ENCODE data around the gene INPP5E.

INPP5E gene

GRCh38 chr9:136473354-136473721 is 33.7 kb upstream of the INPP5E start:
- no peak for DNase-seq

DNA sequence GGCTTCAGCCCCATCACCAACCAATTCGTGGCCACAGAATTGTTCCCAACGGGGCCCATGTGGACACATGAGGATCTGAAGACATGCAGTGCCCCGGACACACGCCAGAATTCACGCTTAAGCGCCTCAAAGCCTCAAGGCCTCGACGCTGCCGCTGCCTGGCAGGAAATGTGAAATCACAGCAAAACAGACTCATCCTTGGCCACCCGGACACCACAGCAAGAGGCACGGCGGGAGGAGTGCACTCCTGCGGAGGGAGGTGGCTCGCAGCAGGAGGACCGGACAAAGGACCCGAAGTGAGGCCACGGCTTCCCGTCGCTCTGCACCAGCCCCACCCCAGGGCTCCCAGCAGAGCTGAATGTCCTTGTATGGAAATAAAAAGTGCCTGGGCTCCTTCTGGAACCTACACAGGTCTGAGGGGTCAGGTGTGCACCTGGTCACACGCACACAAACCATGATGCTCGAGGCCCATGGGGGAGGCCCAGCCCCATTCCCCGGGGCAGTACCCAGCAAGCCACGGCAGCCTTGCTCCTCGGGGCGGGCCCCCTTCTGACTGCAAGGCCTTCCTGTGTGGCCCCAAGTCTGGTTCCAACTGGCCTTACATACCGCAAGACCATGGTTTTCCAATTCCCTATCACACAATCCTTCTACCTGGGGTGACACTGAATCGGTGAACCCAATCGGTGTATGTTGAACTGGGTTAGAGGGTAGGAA is 33.2 kb upstream of the INPP5E start:
- DNase-seq: no peak

- no peak for DNase-seq
Observed at GRCh38 chr9:136471802-136472487, 32.3 kb upstream of the INPP5E start.

- DNase-seq: no peak
Observed at GRCh38 chr9:136470792-136471469, 31.3 kb upstream of the INPP5E start.

DNA sequence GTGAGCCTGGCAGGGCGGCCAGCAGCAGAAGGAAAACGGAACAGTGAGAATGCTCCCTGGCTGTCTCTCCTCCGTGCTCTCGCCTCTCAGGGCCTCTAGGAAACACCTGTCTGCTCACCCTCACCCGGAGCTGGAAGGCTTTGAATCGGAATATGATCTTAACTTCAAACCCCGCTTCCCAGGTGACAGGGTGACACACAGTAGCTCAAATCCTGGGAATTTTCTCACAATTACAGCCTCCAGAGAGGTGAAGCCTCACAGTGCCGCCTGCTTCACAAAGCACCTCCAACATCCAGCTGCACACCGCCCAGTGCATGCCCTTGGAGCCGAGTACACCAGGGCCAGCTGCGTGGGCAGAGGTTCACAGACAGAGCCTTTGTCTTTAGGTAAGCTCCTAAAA is 30.7 kb upstream of the INPP5E start:
- DNase-seq: no peak

GRCh38 chr9:136467766-136468165 is 28.1 kb upstream of the INPP5E start:
- no peak for DNase-seq

GRCh38 chr9:136466155-136466541 is 26.5 kb upstream of the INPP5E start:
- no peak for DNase-seq

DNA sequence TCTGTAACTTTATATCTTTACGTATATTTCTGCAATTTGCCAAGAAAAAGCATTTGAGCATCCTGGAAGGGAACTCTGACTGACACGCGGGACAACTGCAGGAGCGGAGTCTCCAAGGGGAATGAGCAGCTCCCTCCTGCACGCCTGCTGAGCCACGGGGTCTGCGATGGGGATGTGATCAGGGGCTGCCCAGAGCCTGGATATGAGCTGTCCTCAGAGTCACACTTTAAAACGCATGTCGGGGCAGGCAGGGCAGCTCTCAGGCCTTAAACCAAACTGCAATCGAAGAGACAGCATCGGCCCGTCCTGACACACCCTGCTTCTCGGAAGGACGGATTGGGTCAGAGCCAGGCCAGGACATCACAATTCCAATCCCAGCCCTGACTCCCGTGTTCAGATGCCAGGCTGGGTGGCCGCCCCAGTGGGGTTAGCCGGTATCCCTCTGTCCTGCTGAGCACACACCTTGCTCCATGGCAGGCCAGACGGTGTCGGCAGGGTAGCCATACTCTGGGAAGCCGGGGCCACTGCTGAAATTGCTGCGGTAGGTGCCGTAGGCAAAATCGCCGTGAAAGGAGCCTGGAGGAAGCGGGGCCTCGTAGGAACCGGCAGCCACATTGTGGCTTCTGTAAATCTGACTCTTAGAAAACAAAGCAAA is 26.0 kb upstream of the INPP5E start:
- DNase-seq: no peak

- no peak for DNase-seq
Observed at GRCh38 chr9:136464241-136464640, 24.6 kb upstream of the INPP5E start.

DNA sequence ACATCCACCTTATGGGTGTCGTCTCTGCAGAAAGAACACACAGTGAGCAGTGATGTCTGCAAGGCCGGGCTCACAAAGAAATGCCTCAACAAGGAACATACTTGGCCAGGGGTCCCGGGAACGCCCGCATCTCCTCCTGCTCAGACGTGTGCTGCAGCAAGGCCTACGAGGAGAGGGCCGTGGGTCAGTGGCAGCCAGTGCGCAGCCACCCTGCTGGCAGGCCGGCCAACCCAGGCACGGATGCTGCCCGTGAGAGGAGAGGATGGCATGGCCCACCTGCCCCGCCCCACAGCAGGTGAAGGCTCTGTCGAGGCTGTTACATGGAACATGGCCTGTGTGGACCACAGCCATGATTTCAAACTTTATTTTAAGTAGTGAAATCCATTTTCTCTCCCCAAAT is 23.9 kb upstream of the INPP5E start:
- no peak for DNase-seq

- no peak for DNase-seq
Observed at GRCh38 chr9:136462664-136463063, 23.0 kb upstream of the INPP5E start.

DNA sequence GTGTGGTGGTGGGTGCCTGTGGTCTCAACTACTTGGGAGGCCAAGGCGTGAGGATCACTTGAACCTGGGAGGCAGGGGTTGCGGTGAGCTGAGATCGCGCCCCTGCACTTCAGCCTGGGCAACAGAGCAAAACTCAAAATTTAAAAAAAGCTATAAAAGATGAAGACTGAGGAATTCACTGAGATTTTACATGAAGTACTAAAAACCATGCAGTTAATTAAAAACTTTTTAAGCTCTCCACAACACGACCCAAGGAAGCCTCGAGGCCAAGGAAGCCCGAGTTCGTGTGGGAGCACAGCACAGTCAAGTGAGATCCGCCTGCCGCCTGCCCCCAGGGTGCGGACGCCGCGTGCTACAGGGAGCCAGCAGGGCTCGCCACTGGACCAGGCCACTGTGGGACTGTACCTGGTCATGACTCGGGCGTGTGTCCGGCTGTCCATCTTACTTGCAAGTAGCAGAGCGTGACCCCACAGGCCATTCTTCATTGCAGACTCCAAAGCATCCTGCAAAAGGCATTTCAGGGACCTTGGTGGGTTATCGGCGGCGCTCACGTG is 21.2 kb upstream of the INPP5E start:
- no peak for DNase-seq

GRCh38 chr9:136459425-136459824 is 19.8 kb upstream of the INPP5E start:
- no peak for DNase-seq

DNA sequence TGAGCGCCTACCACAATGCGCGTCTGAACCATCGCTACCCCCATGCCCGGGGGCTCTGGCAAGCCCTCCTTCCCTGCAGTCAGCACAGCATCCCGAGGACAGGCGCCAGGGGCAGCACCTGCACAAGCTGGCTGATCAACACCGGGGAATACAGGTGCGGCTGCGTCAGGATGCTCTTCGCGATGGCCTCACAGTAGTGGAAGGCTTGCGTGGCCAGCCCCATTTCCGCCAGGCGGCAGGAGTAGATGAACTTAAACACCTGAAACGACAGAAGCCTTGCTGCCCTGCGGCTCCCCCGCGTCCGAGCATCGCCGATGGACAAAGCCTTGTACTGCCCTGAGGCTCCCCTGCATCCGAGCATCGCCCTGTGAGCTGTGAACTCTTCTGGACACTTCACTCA is 17.7 kb upstream of the INPP5E start:
- no peak for DNase-seq

DNA sequence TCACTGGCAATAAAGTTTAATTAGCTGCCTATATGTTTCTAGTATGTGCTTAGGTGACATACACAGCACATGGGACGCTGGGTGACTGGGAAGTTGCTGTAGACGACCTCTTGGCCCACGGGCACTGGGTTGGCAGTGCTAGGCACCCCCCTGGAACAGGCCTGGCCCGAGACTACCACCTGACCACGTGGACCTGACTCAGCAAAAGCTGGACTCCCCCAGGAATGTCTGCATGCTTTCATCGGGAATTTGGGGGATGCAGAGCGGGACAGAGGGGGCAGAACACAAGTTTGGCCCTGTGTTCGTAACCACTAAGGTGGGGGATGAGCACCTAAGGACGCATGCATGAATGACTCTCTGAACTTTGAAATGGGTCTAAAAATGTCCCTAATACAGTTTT is 16.6 kb upstream of the INPP5E start:
- no peak for DNase-seq

DNA sequence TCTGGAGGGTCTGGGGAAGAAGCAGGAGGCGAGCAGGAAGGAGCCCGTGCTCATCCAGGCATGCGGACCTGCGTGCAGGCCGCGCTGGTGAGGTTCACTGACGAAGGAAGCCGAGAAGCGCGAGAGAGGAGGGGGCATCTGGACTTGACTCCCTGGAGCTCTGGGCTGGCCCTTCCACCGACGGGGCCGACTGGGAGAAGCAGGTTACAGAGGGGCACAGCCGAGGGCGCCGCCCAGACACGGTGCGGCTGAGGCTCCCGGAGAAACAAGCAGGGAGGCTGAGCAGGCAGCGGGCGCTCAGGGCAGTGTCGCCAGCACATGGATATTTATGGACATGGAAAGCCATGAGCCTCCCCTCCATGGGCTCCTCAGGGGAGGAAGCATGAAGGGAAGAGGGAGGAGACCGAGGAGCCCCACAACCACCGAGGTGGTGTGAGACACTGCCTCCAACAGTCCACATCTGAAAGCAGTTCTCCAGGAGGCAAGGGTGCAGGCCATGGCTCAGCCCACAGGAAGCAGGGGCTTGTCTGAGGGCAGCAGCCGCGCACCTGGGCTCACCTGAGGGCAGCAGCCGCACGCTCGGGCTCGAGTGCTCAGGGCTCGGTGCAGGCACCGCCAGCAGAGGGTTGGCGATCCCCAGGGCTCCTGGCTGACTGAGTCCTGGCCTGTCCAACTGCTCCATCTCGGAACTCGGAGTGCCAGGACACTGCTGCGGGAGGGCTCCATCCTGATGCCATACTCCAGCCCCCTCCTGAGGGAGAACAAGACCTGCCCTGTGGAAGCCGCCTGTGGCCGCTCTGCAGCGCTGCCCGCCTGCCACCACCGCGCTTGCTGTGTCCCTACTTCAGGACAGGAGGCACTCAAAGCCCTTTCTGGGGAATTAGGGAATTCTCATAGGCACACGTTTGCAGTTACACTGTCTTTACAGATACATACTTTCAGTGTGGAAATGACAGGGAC is 15.7 kb upstream of the INPP5E start:
- no peak for DNase-seq

GRCh38 chr9:136454026-136454796 is 14.6 kb upstream of the INPP5E start:
- no peak for DNase-seq

- DNase-seq: no peak
Observed at GRCh38 chr9:136453326-136453725, 13.7 kb upstream of the INPP5E start.

DNA sequence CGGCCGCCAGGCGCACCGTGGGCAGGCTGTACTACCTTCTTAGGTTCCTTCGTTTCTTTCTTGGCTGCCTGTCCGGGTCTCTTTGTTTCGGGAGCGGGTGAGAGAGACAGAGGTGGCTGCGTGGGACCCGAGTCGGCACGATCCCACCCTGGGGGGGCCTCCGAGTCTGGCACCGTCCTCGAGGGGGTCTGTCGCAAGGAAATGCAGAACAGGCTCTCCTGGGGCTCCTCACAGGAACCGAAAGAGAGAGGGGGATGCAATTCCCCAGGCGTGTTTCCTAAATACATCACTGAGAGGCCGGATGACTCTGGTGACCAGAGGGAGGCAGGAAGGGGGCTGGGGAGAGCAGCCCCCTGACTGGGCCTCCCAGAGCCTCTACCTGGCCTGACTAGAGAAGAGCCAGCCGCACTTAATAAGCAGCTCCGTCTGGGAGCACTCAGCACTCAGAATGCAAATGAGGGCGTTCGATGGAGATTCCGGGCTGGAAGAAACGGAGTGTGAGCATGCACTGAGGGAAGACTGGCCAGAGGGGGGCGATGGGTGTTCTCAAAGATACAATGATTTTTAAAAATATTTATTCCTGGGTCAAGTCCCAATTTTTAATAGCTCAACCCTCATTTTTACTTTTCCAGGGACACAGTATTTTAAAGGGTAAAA is 11.7 kb upstream of the INPP5E start:
- no peak for DNase-seq

DNA sequence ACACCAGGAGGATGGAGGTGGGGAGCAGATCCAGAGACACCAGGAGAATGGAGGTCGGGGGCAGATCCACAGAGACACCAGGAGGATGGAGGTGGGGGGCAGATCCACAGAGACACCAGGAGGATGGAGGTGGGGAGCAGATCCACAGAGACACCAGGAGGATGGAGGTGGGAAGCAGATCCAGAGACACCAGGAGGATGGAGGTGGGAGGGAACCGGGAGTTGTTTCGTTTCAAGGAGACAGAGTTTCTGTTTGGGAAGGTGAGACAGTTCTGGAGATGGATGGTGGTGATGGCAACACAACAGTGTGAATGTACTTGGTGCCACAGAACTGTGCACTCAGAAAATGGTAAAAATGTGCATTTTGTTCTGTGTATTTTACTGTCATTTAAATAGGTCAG is 9.0 kb upstream of the INPP5E start:
- no peak for DNase-seq

Data from stimulated activated CD4-positive, alpha-beta T cell treated with anti-CD3 and anti-CD28 coated beads, Interleukin-4, amount 100 ng/mL, for 24 hours (primary cell).